Kidney (tissue), 14 donors: Measurements from ENCODE around the gene GIPC1. TPM values are rescaled to one million over a fixed set of nuclear protein-coding genes. Genes with fewer than 3 reads are reported as not detected.
"Not testable (repeated sequence)": the region's sequence is repeated elsewhere in the genome, so short reads cannot be mapped to it uniquely, and the experiment has no call there.

Experiments used
- DNase-seq, 5 donors: peaks; one replicate each; pipeline ENCODE4 v3.0.0-alpha.2; 2013 to 2020
- FAIRE-seq: peaks from 2 replicates; lab custom pipeline; 2012; peaks lifted over from hg19 to GRCh38; lab: Jason Lieb, UNC
- H3K27ac ChIP-seq, 2 donors: one replicate each; pipeline ENCODE4 v1.7.0; 2013; ENCODE audit warnings: low read depth in 2 of 2, low read length in 2 of 2, inconsistent platforms in 1 of 2
- H3K27me3 ChIP-seq: one replicate; pipeline ENCODE4 v1.7.1; 2013; ENCODE audit warnings: low read length, inconsistent platforms; ENCODE audit not compliant: control insufficient read depth, insufficient read depth
- H3K36me3 ChIP-seq, 3 donors: one replicate each; pipeline versions ENCODE4 v1.7.0 to v1.7.1; 2013; ENCODE audit warnings: low read length in 3 of 3, control low read depth in 1 of 3, inconsistent platforms in 1 of 3; ENCODE audit not compliant: insufficient read depth in 3 of 3, control insufficient read depth in 2 of 3
- H3K4me1 ChIP-seq, 3 donors: one replicate each; pipeline versions ENCODE4 v1.7.0 to v1.7.1; 2013; ENCODE audit warnings: low read length in 3 of 3, inconsistent platforms in 1 of 3, low read depth in 1 of 3; ENCODE audit not compliant: control insufficient read depth in 2 of 3, insufficient read depth in 2 of 3
- H3K4me3 ChIP-seq, 3 donors: one replicate each; pipeline versions ENCODE4 v1.7.0 to v1.8.1; 2013; ENCODE audit warnings: low read length in 3 of 3, control low read depth in 1 of 3, inconsistent platforms in 1 of 3
- H3K9ac ChIP-seq, 3 donors: one replicate each; pipeline versions ENCODE4 v1.7.0 to v1.7.1; 2013; ENCODE audit warnings: low read length in 3 of 3, control low read depth in 1 of 3, inconsistent platforms in 1 of 3
- H3K9me3 ChIP-seq, 3 donors: one replicate each; pipeline versions ENCODE4 v1.7.0 to v1.7.1; 2013; ENCODE audit warnings: low read length in 3 of 3, control low read depth in 1 of 3, inconsistent platforms in 1 of 3; ENCODE audit not compliant: control insufficient read depth in 2 of 3, insufficient read depth in 1 of 3
- intact Hi-C: fragments of 100-400 bp; cut with DNase I; formaldehyde crosslinking; loops from one replicate; pipeline ENCODE4 v1.11.1; 2022
- polyA plus RNA-seq: library from polyadenylated mRNA; stranded (reverse); fragments of 350-450 nt; fragmentation: Illumina TruSeq; extraction: RNeasy Lipid Tissue Mini Kit (QIAGEN cat#74804); gene quantifications from one replicate; pipeline ENCODE4 v1.2.3, GENCODE V29; 2014; ENCODE audit warnings: low read depth, low replicate concordance; ENCODE audit not compliant: insufficient read depth
- total RNA-seq: library from RNA; stranded (reverse); fragmentation: NEBNext Ultra II Directional; extraction: Animal tissue kit (Norgen Biotek cat#: 25700); gene quantifications from one replicate; pipeline ENCODE4 v1.2.1, GENCODE V29; 2021
- TF ChIP-seq, protein P1 (sequence below): IDR thresholded peaks from 3 replicates; pipeline ENCODE4 v1.5.1; 2012; ENCODE audit warnings: mild to moderate bottlenecking, moderate library complexity, borderline replicate concordance; ENCODE audit not compliant: insufficient read depth; ENCODE audit errors: extremely low read depth
- donor health status: control.
- donor health status: control.
- donor health status: control.
- donor health status: control.
- donor health status: control.
- donor health status: DM: yes; HTN: yes; CAD: no.
- donor health status: Normal renal cell carcinoma (clear cell type).

Gene GIPC1
- total and polyA plus RNA-seq, 2 donors from 2014 or later, result 94.6 to 137 TPM

DNA sequence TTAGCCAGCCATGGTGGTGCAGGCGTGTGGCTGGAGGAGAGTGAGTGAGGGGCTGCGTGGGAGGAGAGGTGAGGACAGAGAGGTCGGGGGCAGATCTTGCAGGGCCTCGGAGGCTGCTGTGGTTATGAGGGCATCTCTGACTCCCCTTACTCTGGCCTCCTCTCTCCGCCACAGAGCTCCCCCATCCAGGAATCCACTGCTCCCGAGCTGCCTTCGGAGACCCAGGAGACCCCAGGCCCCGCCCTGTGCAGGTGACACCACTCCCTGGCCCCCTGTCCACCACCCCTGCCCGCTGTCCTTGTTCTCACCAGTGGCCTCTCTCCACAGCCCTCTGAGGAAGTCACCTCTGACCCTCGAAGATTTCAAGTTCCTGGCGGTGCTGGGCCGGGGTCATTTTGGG is 28.5 kb downstream of the GIPC1 start:
- Histone ChIP-seq H3K27ac (no peak overlapping the region), H3K4me3 (no peak overlapping the region), H3K36me3 (peaks cover 3 to 14% (median 5%) of the 10 kb centered on the region in 3 donors), H3K9ac (no peak overlapping the region), H3K27me3 (no peaks in the 10 kb centered on the region), H3K4me1 (peaks cover 0 to 1% (median 0%) of the 10 kb centered on the region in 3 donors), H3K9me3 (no peaks in the 10 kb centered on the region)
- TF ChIP-seq, protein P1, sequence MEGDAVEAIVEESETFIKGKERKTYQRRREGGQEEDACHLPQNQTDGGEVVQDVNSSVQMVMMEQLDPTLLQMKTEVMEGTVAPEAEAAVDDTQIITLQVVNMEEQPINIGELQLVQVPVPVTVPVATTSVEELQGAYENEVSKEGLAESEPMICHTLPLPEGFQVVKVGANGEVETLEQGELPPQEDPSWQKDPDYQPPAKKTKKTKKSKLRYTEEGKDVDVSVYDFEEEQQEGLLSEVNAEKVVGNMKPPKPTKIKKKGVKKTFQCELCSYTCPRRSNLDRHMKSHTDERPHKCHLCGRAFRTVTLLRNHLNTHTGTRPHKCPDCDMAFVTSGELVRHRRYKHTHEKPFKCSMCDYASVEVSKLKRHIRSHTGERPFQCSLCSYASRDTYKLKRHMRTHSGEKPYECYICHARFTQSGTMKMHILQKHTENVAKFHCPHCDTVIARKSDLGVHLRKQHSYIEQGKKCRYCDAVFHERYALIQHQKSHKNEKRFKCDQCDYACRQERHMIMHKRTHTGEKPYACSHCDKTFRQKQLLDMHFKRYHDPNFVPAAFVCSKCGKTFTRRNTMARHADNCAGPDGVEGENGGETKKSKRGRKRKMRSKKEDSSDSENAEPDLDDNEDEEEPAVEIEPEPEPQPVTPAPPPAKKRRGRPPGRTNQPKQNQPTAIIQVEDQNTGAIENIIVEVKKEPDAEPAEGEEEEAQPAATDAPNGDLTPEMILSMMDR, result no peak
- DNase-seq (no peak), FAIRE-seq (no peak)
- intact Hi-C loops, result no loop called here

DNA sequence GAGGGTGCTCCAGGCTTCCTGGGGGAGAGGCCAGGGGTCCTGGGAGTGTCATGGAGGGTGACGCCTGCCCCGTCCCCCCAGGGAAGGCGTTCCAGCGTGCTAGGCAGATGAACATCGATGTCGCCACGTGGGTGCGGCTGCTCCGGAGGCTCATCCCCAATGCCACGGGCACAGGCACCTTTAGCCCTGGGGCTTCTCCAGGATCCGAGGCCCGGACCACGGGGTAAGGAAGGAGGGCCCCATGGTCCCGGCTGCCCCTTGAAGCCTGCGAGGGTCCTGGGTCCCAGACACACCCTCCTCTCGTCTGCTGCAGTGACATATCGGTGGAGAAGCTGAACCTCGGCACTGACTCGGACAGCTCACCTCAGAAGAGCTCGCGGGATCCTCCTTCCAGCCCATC is 32.2 kb downstream of the GIPC1 start:
- no peak overlapping the region for H3K27ac ChIP-seq
- DNase-seq (no peak), FAIRE-seq (no peak)
- H3K4me3 ChIP-seq, result no peak overlapping the region
- H3K9ac ChIP-seq, result no peak overlapping the region
- TF ChIP-seq, protein P1, result no peak
- H3K9me3 ChIP-seq, result no peaks in the 10 kb centered on the region
- no peaks in the 10 kb centered on the region for H3K27me3 ChIP-seq
- intact Hi-C loops, result no loop called here
- peaks cover 0 to 18% (median 3%) of the 10 kb centered on the region in 3 donors for H3K36me3 ChIP-seq
- H3K4me1 ChIP-seq, result no peaks in the 10 kb centered on the region

DNA sequence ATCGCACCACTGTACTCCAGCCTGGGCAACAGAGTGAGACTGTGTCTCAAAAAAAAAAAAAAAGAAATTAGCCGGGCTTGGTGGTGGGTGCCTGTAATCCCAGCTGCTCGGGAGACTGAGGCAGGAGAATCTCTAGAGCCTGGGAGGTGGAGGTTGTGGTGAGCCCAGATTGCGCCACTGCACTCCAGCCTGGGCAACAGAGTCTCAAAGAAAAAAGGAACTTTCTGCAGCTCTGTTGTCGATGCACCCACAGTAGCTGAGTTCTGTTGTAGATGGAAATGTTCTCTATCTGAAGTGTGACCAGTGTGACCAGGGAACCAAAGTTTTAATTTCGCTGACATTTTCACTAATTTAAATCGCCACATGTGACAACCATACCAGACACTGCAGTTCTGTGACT is 33.5 kb downstream of the GIPC1 start:
- FAIRE-seq, intact Hi-C loops, H3K4me3 ChIP-seq, H3K27me3 ChIP-seq, DNase-seq, H3K4me1 ChIP-seq, H3K9ac ChIP-seq, H3K27ac ChIP-seq, H3K9me3 ChIP-seq: not testable (repeated sequence)
- H3K36me3 ChIP-seq, result peaks cover 0 to 23% (median 0%) of the 10 kb centered on the region in 3 donors

DNA sequence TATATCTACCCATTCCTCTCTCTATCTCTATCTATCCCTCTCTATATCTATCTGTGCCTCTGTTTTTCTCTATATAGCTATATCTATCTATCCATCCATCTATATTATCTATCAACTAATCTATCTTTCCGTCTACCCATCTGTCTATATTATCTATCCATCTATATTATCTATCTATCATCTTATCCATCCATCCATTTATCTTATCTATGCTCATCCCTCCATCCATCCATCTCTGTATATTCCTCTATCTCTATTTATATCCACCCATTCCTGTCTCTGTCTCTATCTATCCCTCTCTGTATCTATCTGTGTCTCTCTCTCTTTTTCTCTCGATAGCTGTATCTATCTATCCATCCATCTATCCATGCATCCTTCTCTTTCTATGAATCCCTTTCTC is 35.0 kb downstream of the GIPC1 start:
- H3K9me3 ChIP-seq, result no peaks in the 10 kb centered on the region
- DNase-seq (no peak), FAIRE-seq (no peak)
- TF ChIP-seq, protein P1, result no peak
- no peak overlapping the region for H3K9ac ChIP-seq
- H3K4me3 ChIP-seq, result no peak overlapping the region
- H3K36me3 ChIP-seq, result peaks cover 0 to 20% (median 0%) of the 10 kb centered on the region in 3 donors
- H3K27ac ChIP-seq, result no peak overlapping the region
- H3K27me3 ChIP-seq, result no peaks in the 10 kb centered on the region
- no peaks in the 10 kb centered on the region for H3K4me1 ChIP-seq
- intact Hi-C loops, result no loop called here
